SK-N-MC (cell line): ENCODE measurements around the gene ASIC2.

Experiments
- DNase-seq: peaks from one replicate; pipeline ENCODE4 v3.0.0-alpha.2; 2011; ENCODE audit warnings: low read depth, low spot score
- H3K27ac ChIP-seq: fragments of 200-600 bp; sonication (generic); 2 replicates; pipeline ENCODE4 v1.5.1; 2016; ENCODE audit warnings: mixed run types
- H3K36me3 ChIP-seq: fragments of 200-600 bp; sonication (generic); 2 replicates; pipeline ENCODE4 v1.6.1; 2017; ENCODE audit warnings: antibody characterized with exemption, low read length, mixed read lengths; ENCODE audit not compliant: insufficient read depth
- H3K4me3 ChIP-seq: fragments of 200-600 bp; sonication (generic); 2 replicates; pipeline ENCODE4 v1.5.1; 2016
- H3K9ac ChIP-seq: fragments of 200-600 bp; sonication (generic); 2 replicates; pipeline ENCODE4 v1.8.0; 2017; ENCODE audit warnings: mixed run types, mixed read lengths; ENCODE audit not compliant: insufficient read length
- H3K9me3 ChIP-seq: fragments of 200-600 bp; sonication (generic); 2 replicates; pipeline ENCODE4 v1.6.1; 2017; ENCODE audit warnings: low read depth, mild to moderate bottlenecking, antibody characterized with exemption, low read length, moderate library complexity, mixed read lengths
- EZH2 ChIP-seq: fragments of 200-600 bp; sonication (generic); IDR thresholded peaks from one replicate; pipeline ENCODE4 v1.6.1; 2017; ENCODE audit warnings: antibody characterized with exemption
- FOXP2 ChIP-seq: optimal IDR thresholded peaks from 2 replicates; pipeline ENCODE3; 2011; ENCODE audit warnings: mild to moderate bottlenecking, moderate library complexity; ENCODE audit not compliant: insufficient read depth; ENCODE audit errors: extremely low read length, control extremely low read depth
- POLR2AphosphoS5 ChIP-seq: IDR thresholded peaks from 2 replicates; pipeline ENCODE4 v1.6.1; 2012; ENCODE audit warnings: mild to moderate bottlenecking, low read depth, low read length, borderline replicate concordance

Gene ASIC2

DNA sequence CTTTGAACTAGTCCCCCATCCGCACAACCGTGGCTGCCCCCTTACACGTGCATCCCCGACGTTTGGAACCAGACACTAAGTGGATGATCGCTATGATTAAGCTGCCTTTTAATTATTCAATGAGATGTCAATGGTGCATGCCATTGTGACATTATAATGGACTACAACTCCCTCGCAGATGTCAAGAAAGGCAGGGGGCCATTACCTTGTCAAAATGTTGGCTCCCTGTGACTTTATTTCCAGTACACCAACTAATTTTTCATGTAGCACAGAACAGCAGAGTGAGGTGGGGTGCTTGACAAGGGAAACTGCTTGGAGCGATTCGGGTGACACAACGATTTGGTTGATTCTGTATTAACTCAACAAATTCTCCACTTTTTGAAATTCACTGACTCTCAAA is 26.5 kb downstream of the ASIC2 start:
- DNase-seq = no peak
- Histone ChIP-seq H3K4me3 (no peak overlapping the region), H3K36me3 (no peaks in the 10 kb centered on the region), H3K9ac (no peak overlapping the region), H3K27ac (peak overlapping the region; percentile 98), H3K9me3 (no peaks in the 10 kb centered on the region)
- TF ChIP-seq POLR2AphosphoS5 (no peak), FOXP2 (no peak), EZH2 (no peak)

DNA sequence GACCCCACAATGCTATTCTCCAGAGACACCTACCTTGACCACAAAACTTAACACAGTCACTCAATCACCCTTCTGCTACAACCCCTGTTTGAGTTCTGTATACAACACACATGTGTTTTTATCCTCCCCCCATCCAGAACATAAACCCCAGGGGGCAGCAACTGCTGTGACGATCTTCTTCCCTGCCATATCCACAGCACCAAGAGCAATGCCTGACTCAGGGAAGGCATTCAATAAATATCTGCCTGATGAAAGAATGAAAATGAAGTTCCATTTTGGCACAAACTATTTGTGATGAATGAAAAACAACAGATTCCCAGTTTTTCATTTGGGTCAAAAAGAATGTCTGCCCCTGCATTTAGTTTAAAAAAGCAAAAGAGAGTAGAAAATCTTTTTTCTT is 27.0 kb downstream of the ASIC2 start:
- H3K9me3 ChIP-seq = no peaks in the 10 kb centered on the region
- H3K9ac ChIP-seq = peak overlapping the region; percentile 48
- DNase-seq = no peak
- H3K27ac ChIP-seq = peak overlapping the region; percentile 98
- H3K4me3 ChIP-seq = 0 out of 2 replicates have a peak overlapping the region, but pooled peaks have one; percentile 10
- TF ChIP-seq FOXP2 (peak; percentile 41), POLR2AphosphoS5 (no peak), EZH2 (no peak)
- H3K36me3 ChIP-seq = no peaks in the 10 kb centered on the region

DNA sequence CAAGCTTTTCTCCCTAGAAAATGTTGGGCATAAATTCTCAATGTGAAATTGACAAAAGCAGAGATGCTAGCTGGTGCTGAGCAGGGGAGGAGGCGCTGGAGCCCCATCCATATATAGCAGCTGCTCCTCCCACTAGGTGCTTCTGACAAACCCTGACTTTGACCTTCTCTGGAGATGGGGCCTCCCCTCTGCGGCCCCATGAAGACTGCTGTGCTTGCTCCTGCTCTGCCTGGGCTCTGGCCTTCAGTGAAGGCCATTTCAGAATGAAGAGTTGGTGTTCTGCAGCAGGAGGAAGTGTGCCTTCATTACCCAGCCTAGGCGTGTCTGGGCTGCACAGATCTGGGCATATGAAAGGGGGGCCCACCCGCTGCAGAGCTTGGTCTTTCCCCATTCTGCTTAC is 29.7 kb downstream of the ASIC2 start:
- Histone ChIP-seq H3K27ac (no peak overlapping the region), H3K36me3 (no peaks in the 10 kb centered on the region), H3K9me3 (no peaks in the 10 kb centered on the region), H3K9ac (no peak overlapping the region), H3K4me3 (no peak overlapping the region)
- TF ChIP-seq FOXP2 = no peak
- TF ChIP-seq POLR2AphosphoS5 = no peak
- no peak for TF ChIP-seq EZH2
- DNase-seq = no peak

DNA sequence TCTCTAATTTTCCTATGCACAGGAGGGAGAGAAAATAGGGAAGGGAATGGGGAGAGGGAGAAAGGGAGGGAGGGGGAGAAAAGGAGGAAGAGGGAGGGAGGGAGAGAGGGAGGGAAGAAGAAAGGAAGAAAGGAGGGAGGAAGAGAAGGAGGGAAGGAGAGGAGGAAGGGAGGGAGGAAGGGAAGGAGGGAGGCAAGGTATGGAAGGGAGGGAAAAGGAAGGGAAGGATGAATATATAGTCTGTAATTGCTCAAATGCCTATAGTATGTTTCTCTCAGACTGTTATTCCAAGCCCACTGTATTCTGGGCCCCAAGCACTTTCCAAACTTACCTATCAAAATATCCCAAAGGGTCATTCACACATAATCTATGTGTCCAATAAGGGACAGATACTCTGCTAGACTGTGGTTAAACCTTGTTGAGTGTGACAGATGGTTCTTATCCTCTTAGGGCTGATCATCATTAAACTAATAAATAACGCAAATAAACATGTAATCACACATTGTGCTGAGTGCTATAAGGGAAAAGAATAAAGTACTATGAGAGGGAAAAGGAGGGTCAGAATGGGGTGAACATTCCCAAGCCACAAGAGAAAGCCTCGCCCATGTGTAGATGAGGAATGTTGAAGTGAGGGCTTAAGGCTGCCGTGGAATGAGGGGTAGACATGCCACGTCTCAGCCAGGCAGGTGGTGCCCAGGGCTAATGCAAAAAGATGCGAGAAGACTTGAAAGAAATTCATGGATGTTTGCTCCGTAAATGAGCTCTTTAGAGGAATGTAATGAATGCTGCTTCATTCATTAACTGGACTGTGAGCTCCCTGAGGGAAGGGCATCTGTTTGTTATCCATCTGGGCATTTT is 30.6 kb downstream of the ASIC2 start:
- Histone ChIP-seq H3K9ac (no peak overlapping the region), H3K9me3 (no peaks in the 10 kb centered on the region), H3K36me3 (no peaks in the 10 kb centered on the region), H3K4me3 (no peak overlapping the region), H3K27ac (no peak overlapping the region)
- TF ChIP-seq FOXP2 (no peak), EZH2 (no peak), POLR2AphosphoS5 (no peak)
- DNase-seq = no peak

DNA sequence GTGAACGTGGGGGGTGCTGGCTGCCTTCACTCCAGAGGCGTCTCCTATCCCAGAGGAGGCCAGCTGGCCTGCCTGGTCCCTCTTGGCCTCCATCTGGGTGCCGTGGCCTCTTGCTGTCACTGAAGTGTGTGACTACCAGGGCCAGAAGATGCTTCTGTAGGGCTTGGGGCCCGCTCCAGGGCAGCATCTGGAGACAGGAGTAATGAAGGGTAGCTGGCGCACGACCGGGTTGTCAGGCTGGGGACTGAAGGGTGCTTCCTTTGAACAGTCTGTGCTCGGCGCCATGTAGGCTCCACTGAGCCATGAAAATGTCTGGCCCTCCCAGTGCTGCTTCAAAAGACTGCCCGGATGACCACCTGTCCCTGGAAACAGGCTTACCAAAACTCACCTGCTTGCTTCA is 31.3 kb downstream of the ASIC2 start:
- no peaks in the 10 kb centered on the region for H3K36me3 ChIP-seq
- no peak for DNase-seq
- no peak overlapping the region for H3K27ac ChIP-seq
- H3K9ac ChIP-seq = no peak overlapping the region
- TF ChIP-seq POLR2AphosphoS5 (no peak), FOXP2 (no peak), EZH2 (no peak)
- H3K9me3 ChIP-seq = no peaks in the 10 kb centered on the region
- H3K4me3 ChIP-seq = no peak overlapping the region

DNA sequence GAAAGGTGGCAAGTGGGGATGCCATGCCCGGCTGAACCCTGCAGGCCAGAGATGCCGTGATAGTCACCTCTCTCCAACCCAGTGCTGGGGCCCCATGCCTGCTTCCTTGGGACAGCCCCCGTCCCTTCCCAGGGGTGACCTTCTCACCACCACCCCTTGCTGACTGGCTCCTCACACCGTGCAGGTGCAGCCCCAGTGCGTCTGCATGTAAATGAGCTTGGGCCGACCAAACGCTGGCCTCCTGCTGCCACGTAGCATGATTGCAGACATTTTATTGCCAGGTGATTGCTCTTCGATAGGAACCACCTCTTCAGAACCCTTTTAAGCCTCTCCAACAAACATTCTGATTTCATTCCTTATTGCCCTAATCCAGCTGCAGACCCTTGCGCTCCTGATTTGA is 32.5 kb downstream of the ASIC2 start:
- H3K9ac ChIP-seq = no peak overlapping the region
- no peaks in the 10 kb centered on the region for H3K36me3 ChIP-seq
- no peaks in the 10 kb centered on the region for H3K9me3 ChIP-seq
- DNase-seq = no peak
- no peak overlapping the region for H3K4me3 ChIP-seq
- TF ChIP-seq POLR2AphosphoS5 (no peak), FOXP2 (no peak), EZH2 (no peak)
- no peak overlapping the region for H3K27ac ChIP-seq

DNA sequence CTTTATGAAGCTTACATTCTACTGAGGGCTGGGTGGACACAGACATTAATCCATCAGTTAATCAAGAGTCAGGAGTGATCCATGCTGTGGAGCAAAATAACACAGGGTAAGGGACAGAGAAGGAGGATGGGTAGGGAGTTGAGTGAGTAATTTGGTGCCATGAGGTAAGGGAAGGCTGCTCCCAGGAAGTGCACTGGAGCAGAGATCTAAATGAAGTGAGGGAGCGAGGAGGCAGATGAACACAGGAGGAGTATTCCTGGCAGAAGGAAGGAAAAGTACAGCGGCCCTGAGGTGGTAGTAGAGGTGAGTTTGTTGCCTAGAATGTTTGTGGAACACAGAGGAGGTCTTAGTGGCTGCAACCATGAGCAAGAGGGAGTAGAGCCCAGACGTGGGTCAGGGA is 34.8 kb downstream of the ASIC2 start:
- no peak for DNase-seq
- Histone ChIP-seq H3K9me3 (no peaks in the 10 kb centered on the region), H3K4me3 (no peak overlapping the region), H3K36me3 (no peaks in the 10 kb centered on the region), H3K9ac (no peak overlapping the region), H3K27ac (no peak overlapping the region)
- TF ChIP-seq POLR2AphosphoS5 = no peak
- TF ChIP-seq EZH2 = no peak
- no peak for TF ChIP-seq FOXP2

DNA sequence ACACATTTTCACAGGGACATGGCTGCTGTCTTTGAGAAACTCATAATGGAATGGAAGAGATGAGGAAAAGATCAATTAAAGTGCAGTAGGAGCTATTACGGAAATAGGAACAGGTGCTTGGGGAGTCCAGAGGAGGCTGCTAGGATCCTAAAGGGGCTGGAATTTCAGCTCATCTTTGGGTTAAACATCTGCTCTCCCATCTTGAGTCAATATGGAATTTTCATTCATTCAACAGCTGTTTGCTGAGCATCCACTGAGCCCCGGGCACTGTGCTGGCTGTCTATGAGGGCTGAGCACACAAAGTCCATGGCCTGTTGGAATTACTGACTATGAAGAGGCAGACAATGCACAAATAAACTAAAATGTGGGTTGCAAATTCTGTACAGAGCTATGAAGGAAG is 47.9 kb downstream of the ASIC2 start:
- H3K9ac ChIP-seq = no peak overlapping the region
- DNase-seq = no peak
- no peak overlapping the region for H3K4me3 ChIP-seq
- H3K36me3 ChIP-seq = no peaks in the 10 kb centered on the region
- no peaks in the 10 kb centered on the region for H3K9me3 ChIP-seq
- no peak overlapping the region for H3K27ac ChIP-seq
- TF ChIP-seq EZH2 (no peak), POLR2AphosphoS5 (no peak), FOXP2 (no peak)
